Neural cell (in vitro differentiated cells): ENCODE data around the gene CXorf65. TPM values are rescaled to one million over a fixed set of nuclear protein-coding genes. Genes with fewer than 3 reads are reported as not detected.

Source experiments
- H2AFZ ChIP-seq: fragments of 200-600, 300-800 bp; sonication (generic), shearing (Covaris generic); 2 replicates; pipeline ENCODE4 v1.6.0; 2014; ENCODE audit warnings: low read depth, mild to moderate bottlenecking, antibody characterized with exemption, low read length, moderate library complexity
- H3F3A ChIP-seq: fragments of 200-600 bp; shearing (Covaris generic); 2 replicates; pipeline ENCODE4 v1.6.1; 2016; ENCODE audit warnings: mild to moderate bottlenecking, moderate library complexity, mixed read lengths, antibody characterized with exemption, low read length; ENCODE audit not compliant: insufficient read depth, poor library complexity, severe bottlenecking
- H3K27ac ChIP-seq: fragments of 200-600, 300-800 bp; sonication (generic), shearing (Covaris generic); 2 replicates; pipeline ENCODE4 v1.5.1; 2014; ENCODE audit warnings: mild to moderate bottlenecking, low read length, moderate library complexity
- H3K27me3 ChIP-seq: fragments of 300-800, 200-600 bp; sonication (generic), shearing (Covaris generic); 2 replicates; pipeline ENCODE4 v1.6.0; 2014; ENCODE audit warnings: mild to moderate bottlenecking, low read depth, low read length, moderate library complexity; ENCODE audit not compliant: insufficient read depth
- H3K36me3 ChIP-seq: fragments of 300-800, 200-600 bp; sonication (generic), shearing (Covaris generic); 2 replicates; pipeline ENCODE4 v1.5.1; 2014; ENCODE audit warnings: mild to moderate bottlenecking, antibody characterized with exemption, low read length, moderate library complexity; ENCODE audit not compliant: insufficient read depth
- H3K4me2 ChIP-seq: fragments of 300-800, 200-600 bp; sonication (generic), shearing (Covaris generic); 2 replicates; pipeline ENCODE4 v1.6.0; 2014; ENCODE audit warnings: mild to moderate bottlenecking, low read length
- H3K4me3 ChIP-seq: fragments of 300-800, 200-600 bp; sonication (generic), shearing (Covaris generic); 2 replicates; pipeline ENCODE4 v1.5.1; 2014; ENCODE audit warnings: mild to moderate bottlenecking, low read length, moderate library complexity
- H3K79me2 ChIP-seq: fragments of 200-600 bp; shearing (Covaris generic); replicated peaks from 2 replicates; pipeline ENCODE4 v1.6.0; 2014; ENCODE audit warnings: mild to moderate bottlenecking, low read length, moderate library complexity; ENCODE audit not compliant: insufficient read depth
- H3K9ac ChIP-seq: fragments of 300-800, 200-600 bp; sonication (generic), shearing (Covaris generic); 2 replicates; pipeline ENCODE4 v1.6.1; 2016; ENCODE audit warnings: mild to moderate bottlenecking, low read length, mixed read lengths
- H3K9me2 ChIP-seq: fragments of 200-600 bp; shearing (Covaris generic); 2 replicates; pipeline ENCODE4 v1.6.1; 2016; ENCODE audit warnings: mild to moderate bottlenecking, low read length, mixed read lengths; ENCODE audit not compliant: insufficient read depth
- H3K9me3 ChIP-seq: fragments of 200-600, 300-800 bp; sonication (generic), shearing (Covaris generic); 2 replicates; pipeline ENCODE4 v1.6.1; 2016; ENCODE audit warnings: mild to moderate bottlenecking, mixed run types, low read length, moderate library complexity, mixed read lengths
- H4K20me1 ChIP-seq: fragments of 200-600 bp; shearing (Covaris generic); 2 replicates; pipeline ENCODE4 v1.6.1; 2016; ENCODE audit warnings: mild to moderate bottlenecking, mixed run types; ENCODE audit not compliant: insufficient read depth
- CTCF ChIP-seq: fragments of 450-650 bp; IDR thresholded peaks from 2 replicates; pipeline ENCODE4 v1.5.1; 2014; ENCODE audit warnings: antibody characterized with exemption, mild to moderate bottlenecking, moderate library complexity; ENCODE audit not compliant: poor library complexity, severe bottlenecking
- EP300 ChIP-seq: fragments of 450-650 bp; conservative IDR thresholded peaks from 2 replicates; pipeline ENCODE4 v1.6.1; 2014; ENCODE audit warnings: antibody characterized with exemption, mild to moderate bottlenecking, moderate library complexity; ENCODE audit not compliant: poor library complexity, severe bottlenecking
- EZH2 ChIP-seq: fragments of 200-600, 300-800 bp; shearing (Covaris generic), sonication (generic); IDR thresholded peaks from 2 replicates; pipeline ENCODE4 v1.6.1; 2014; ENCODE audit warnings: antibody characterized with exemption, low read length, borderline replicate concordance, mild to moderate bottlenecking; ENCODE audit not compliant: insufficient read depth, poor library complexity, severe bottlenecking
- MXI1 ChIP-seq: fragments of 450-650 bp; conservative IDR thresholded peaks from 2 replicates; pipeline ENCODE4 v1.6.1; 2014; ENCODE audit warnings: antibody characterized with exemption, mild to moderate bottlenecking; ENCODE audit not compliant: poor library complexity, severe bottlenecking
- POLR2AphosphoS5 ChIP-seq: IDR thresholded peaks from 2 replicates; pipeline ENCODE4 v1.6.1; 2012
- RAD21 ChIP-seq: fragments of 450-650 bp; conservative IDR thresholded peaks from 2 replicates; pipeline ENCODE4 v1.6.1; 2014; ENCODE audit warnings: antibody characterized with exemption, mild to moderate bottlenecking, moderate library complexity
- REST ChIP-seq: IDR thresholded peaks from 2 replicates; pipeline ENCODE4 v1.6.1; 2012; ENCODE audit warnings: borderline replicate concordance
- SMC3 ChIP-seq: fragments of 450-650 bp; conservative IDR thresholded peaks from 2 replicates; pipeline ENCODE4 v1.6.1; 2014; ENCODE audit warnings: antibody characterized with exemption, mild to moderate bottlenecking, moderate library complexity; ENCODE audit not compliant: poor library complexity
- TAF1 ChIP-seq: IDR thresholded peaks from 2 replicates; pipeline ENCODE4 v1.6.1; 2012; ENCODE audit warnings: low read depth
- polyA plus RNA-seq: library from polyadenylated mRNA; depleted of rRNA; stranded (reverse); fragments of >200 nt; gene quantifications from 2 replicates; pipeline ENCODE4 v1.2.3, GENCODE V29; 2014

Gene CXorf65
- polyA plus RNA-seq, 1 donor from 2014 or later = not detected

- H3K27me3 ChIP-seq = no peaks in the 10 kb centered on the region
- H3K27ac ChIP-seq = no peak overlapping the region
- no peak overlapping the region for H2AFZ ChIP-seq
- no peak overlapping the region for H3K4me2 ChIP-seq
- H3K9me3 ChIP-seq = no peaks in the 10 kb centered on the region
- H3K36me3 ChIP-seq = no peaks in the 10 kb centered on the region
- TF ChIP-seq RAD21 = no peak
- TF ChIP-seq REST = no peak
- H3F3A ChIP-seq = no peaks in the 10 kb centered on the region
- H4K20me1 ChIP-seq = no peaks in the 10 kb centered on the region
- H3K9ac ChIP-seq = no peak overlapping the region
- H3K79me2 ChIP-seq = peaks cover 26% of the 10 kb centered on the region
- H3K9me2 ChIP-seq = no peaks in the 10 kb centered on the region
- peak overlapping the region; percentile 78 for H3K4me3 ChIP-seq
Measured at GRCh38 chrX:71148278-71148663, 41.7 kb upstream of the CXorf65 start.

- Histone ChIP-seq H3K4me3 (peak overlapping the region; percentile 78), H3K9me2 (no peaks in the 10 kb centered on the region), H3K27ac (no peak overlapping the region), H3K27me3 (no peaks in the 10 kb centered on the region), H2AFZ (no peak overlapping the region), H3F3A (no peaks in the 10 kb centered on the region), H3K36me3 (no peaks in the 10 kb centered on the region), H3K9ac (no peak overlapping the region), H4K20me1 (no peaks in the 10 kb centered on the region), H3K79me2 (peaks cover 26% of the 10 kb centered on the region), H3K4me2 (no peak overlapping the region), H3K9me3 (no peaks in the 10 kb centered on the region)
- TF ChIP-seq EP300 (no peak), POLR2AphosphoS5 (no peak), MXI1 (no peak), REST (no peak), EZH2 (no peak), TAF1 (no peak), CTCF (no peak), SMC3 (no peak)
Measured at GRCh38 chrX:71147496-71148277, 41.1 kb upstream of the CXorf65 start.
